HEK293 (cell line): ENCODE measurements around the gene MCHR1.

Experiments
- GFI1B ChIP-seq: fragments of 450-650 bp; formaldehyde crosslinking; IDR thresholded peaks from 2 replicates; pipeline ENCODE4 v1.5.1; 2016; ENCODE audit warnings: missing biosample characterization, missing genetic modification characterization
- INSM2 ChIP-seq: fragments of 450-650 bp; formaldehyde crosslinking; IDR thresholded peaks from 2 replicates; pipeline ENCODE4 v1.5.1; 2016; ENCODE audit warnings: missing biosample characterization, missing genetic modification characterization
- MEIS1 ChIP-seq: sonication (generic); formaldehyde crosslinking; IDR thresholded peaks from 2 replicates; pipeline ENCODE4 v1.8.1; 2022; ENCODE audit warnings: missing genetic modification reagents, mild to moderate bottlenecking, borderline replicate concordance
- MYNN ChIP-seq: fragments of 450-650 bp; formaldehyde crosslinking; IDR thresholded peaks from 2 replicates; pipeline ENCODE4 v1.5.1; 2016; ENCODE audit warnings: missing biosample characterization, missing genetic modification characterization, borderline replicate concordance
- REPIN1 ChIP-seq: fragments of 450-650 bp; formaldehyde crosslinking; IDR thresholded peaks from 2 replicates; pipeline ENCODE4 v1.5.1; 2017; ENCODE audit warnings: missing biosample characterization, missing genetic modification characterization, low read depth
- SP2 ChIP-seq: fragments of 450-650 bp; formaldehyde crosslinking; IDR thresholded peaks from 2 replicates; pipeline ENCODE4 v1.5.1; 2016; ENCODE audit warnings: missing biosample characterization, missing genetic modification characterization
- TCF7L2 ChIP-seq: IDR thresholded peaks from 2 replicates; pipeline ENCODE4 v1.6.1; 2011; ENCODE audit warnings: low read depth, mild to moderate bottlenecking, inconsistent platforms, low read length, moderate library complexity, borderline replicate concordance
- YY1 ChIP-seq: fragments of 450-650 bp; formaldehyde crosslinking; IDR thresholded peaks from 2 replicates; pipeline ENCODE4 v1.5.1; 2018; ENCODE audit warnings: missing biosample characterization, missing genetic modification characterization
- ZBTB20 ChIP-seq: fragments of 450-650 bp; formaldehyde crosslinking; IDR thresholded peaks from 2 replicates; pipeline ENCODE4 v1.5.1; 2016; ENCODE audit warnings: missing biosample characterization, missing genetic modification characterization
- ZFHX2 ChIP-seq: fragments of 450-650 bp; formaldehyde crosslinking; conservative IDR thresholded peaks from 2 replicates; pipeline ENCODE4 v1.5.1; 2016; ENCODE audit warnings: missing biosample characterization, missing genetic modification characterization
- ZNF10 ChIP-seq: fragments of 450-650 bp; formaldehyde crosslinking; IDR thresholded peaks from 2 replicates; pipeline ENCODE4 v1.5.1; 2017; ENCODE audit warnings: missing biosample characterization, missing genetic modification characterization
- ZNF121 ChIP-seq: fragments of 450-650 bp; formaldehyde crosslinking; IDR thresholded peaks from 2 replicates; pipeline ENCODE4 v1.5.1; 2016; ENCODE audit warnings: missing biosample characterization, missing genetic modification characterization
- ZNF148 ChIP-seq: fragments of 450-650 bp; formaldehyde crosslinking; IDR thresholded peaks from 2 replicates; pipeline ENCODE4 v1.5.0; 2017; ENCODE audit warnings: missing biosample characterization, missing genetic modification characterization, borderline replicate concordance
- ZNF16 ChIP-seq: fragments of 450-650 bp; formaldehyde crosslinking; IDR thresholded peaks from 2 replicates; pipeline ENCODE4 v1.5.1; 2016; ENCODE audit warnings: low read depth, missing biosample characterization, missing genetic modification characterization
- ZNF175 ChIP-seq: fragments of 450-650 bp; formaldehyde crosslinking; IDR thresholded peaks from 2 replicates; pipeline ENCODE4 v1.5.1; 2016; ENCODE audit warnings: missing biosample characterization, missing genetic modification characterization
- ZNF2 ChIP-seq: fragments of 450-650 bp; formaldehyde crosslinking; IDR thresholded peaks from 2 replicates; pipeline ENCODE4 v1.5.1; 2016; ENCODE audit warnings: missing biosample characterization, missing genetic modification characterization
- ZNF211 ChIP-seq: fragments of 450-650 bp; formaldehyde crosslinking; IDR thresholded peaks from 2 replicates; pipeline ENCODE4 v1.5.1; 2016; ENCODE audit warnings: low read depth, missing biosample characterization, missing genetic modification characterization
- ZNF221 ChIP-seq: fragments of 450-650 bp; formaldehyde crosslinking; IDR thresholded peaks from 2 replicates; pipeline ENCODE4 v1.5.1; 2017; ENCODE audit warnings: missing biosample characterization, missing genetic modification characterization, borderline replicate concordance
- ZNF239 ChIP-seq: fragments of 450-650 bp; formaldehyde crosslinking; IDR thresholded peaks from 2 replicates; pipeline ENCODE4 v1.5.1; 2016; ENCODE audit warnings: missing biosample characterization, missing genetic modification characterization
- ZNF248 ChIP-seq: fragments of 450-650 bp; formaldehyde crosslinking; IDR thresholded peaks from 2 replicates; pipeline ENCODE4 v1.5.1; 2017; ENCODE audit warnings: missing biosample characterization, missing genetic modification characterization
- ZNF280D ChIP-seq: fragments of 450-650 bp; formaldehyde crosslinking; IDR thresholded peaks from 2 replicates; pipeline ENCODE4 v1.5.1; 2016; ENCODE audit warnings: missing biosample characterization, missing genetic modification characterization
- ZNF292 ChIP-seq: fragments of 450-650 bp; formaldehyde crosslinking; IDR thresholded peaks from 2 replicates; pipeline ENCODE4 v1.5.1; 2016; ENCODE audit warnings: low read depth, missing biosample characterization, missing genetic modification characterization, borderline replicate concordance
- ZNF350 ChIP-seq: fragments of 450-650 bp; formaldehyde crosslinking; IDR thresholded peaks from 2 replicates; pipeline ENCODE4 v1.5.0; 2017; ENCODE audit warnings: missing biosample characterization, mild to moderate bottlenecking, missing genetic modification characterization
- ZNF544 ChIP-seq: fragments of 450-650 bp; formaldehyde crosslinking; IDR thresholded peaks from 2 replicates; pipeline ENCODE4 v1.5.0; 2017; ENCODE audit warnings: missing biosample characterization, missing genetic modification characterization
- ZNF549 ChIP-seq: fragments of 450-650 bp; IDR thresholded peaks from 2 replicates; pipeline ENCODE4 v1.5.1; 2018; ENCODE audit warnings: missing biosample characterization, missing genetic modification characterization, mild to moderate bottlenecking, inconsistent platforms, moderate library complexity
- ZNF560 ChIP-seq: fragments of 450-650 bp; formaldehyde crosslinking; IDR thresholded peaks from 2 replicates; pipeline ENCODE4 v1.5.1; 2017; ENCODE audit warnings: missing biosample characterization, missing genetic modification characterization, borderline replicate concordance
- ZNF596 ChIP-seq: fragments of 450-650 bp; IDR thresholded peaks from 2 replicates; pipeline ENCODE4 v1.5.0; 2018; ENCODE audit warnings: missing biosample characterization, mild to moderate bottlenecking, missing genetic modification characterization, moderate library complexity
- ZNF610 ChIP-seq: fragments of 450-650 bp; formaldehyde crosslinking; IDR thresholded peaks from 2 replicates; pipeline ENCODE4 v1.5.1; 2016; ENCODE audit warnings: missing biosample characterization, missing genetic modification characterization, borderline replicate concordance
- ZNF626 ChIP-seq: fragments of 450-650 bp; sonication (Bioruptor Pico); formaldehyde crosslinking; IDR thresholded peaks from 2 replicates; pipeline ENCODE4 v1.5.1; 2018; ENCODE audit warnings: missing biosample characterization, missing genetic modification characterization, inconsistent platforms
- ZNF777 ChIP-seq: fragments of 450-650 bp; formaldehyde crosslinking; IDR thresholded peaks from 2 replicates; pipeline ENCODE4 v1.5.1; 2017; ENCODE audit warnings: missing biosample characterization, missing genetic modification characterization, borderline replicate concordance
- ZNF785 ChIP-seq: fragments of 450-650 bp; formaldehyde crosslinking; IDR thresholded peaks from 2 replicates; pipeline ENCODE4 v1.5.1; 2016; ENCODE audit warnings: missing biosample characterization, missing genetic modification characterization
- ZNF791 ChIP-seq: fragments of 450-650 bp; formaldehyde crosslinking; IDR thresholded peaks from 2 replicates; pipeline ENCODE4 v1.5.1; 2016; ENCODE audit warnings: missing biosample characterization, missing genetic modification characterization
- ZSCAN5A ChIP-seq: fragments of 450-650 bp; formaldehyde crosslinking; IDR thresholded peaks from 2 replicates; pipeline ENCODE4 v1.5.1; 2016; ENCODE audit warnings: missing biosample characterization, missing genetic modification characterization

The MCHR1 gene

GRCh38 chr22:40714499-40715337 is 35.4 kb downstream of the MCHR1 start (continued):
- TF ChIP-seq ZFHX2 (tag by site-specific recombination) = 0 out of 2 replicates have a peak, but pooled peaks have one; percentile 18
- 0 out of 2 replicates have a peak, but pooled peaks have one; percentile 21 for TF ChIP-seq SP2
- TF ChIP-seq ZNF148 = no peak
- peak; percentile 82; the same call in 1 of the 2 replicates for TF ChIP-seq TCF7L2
- TF ChIP-seq GFI1B (tag by site-specific recombination) = 0 out of 2 replicates have a peak, but pooled peaks have one; percentile 30
- TF ChIP-seq ZNF350 (tag by site-specific recombination) = no peak
- TF ChIP-seq MYNN (tag by site-specific recombination) = peak; percentile 36; the same call in 1 of the 2 replicates
- TF ChIP-seq ZNF785 (tag by site-specific recombination) = no peak
- TF ChIP-seq ZNF16 (tag by site-specific recombination) = no peak
- no peak for TF ChIP-seq INSM2
- no peak for TF ChIP-seq YY1 (tag by site-specific recombination)
- no peak for TF ChIP-seq ZNF544 (tag by site-specific recombination)
- TF ChIP-seq ZNF777 = no peak
- no peak for TF ChIP-seq ZNF221 (tag by site-specific recombination)
- TF ChIP-seq ZNF292 (tag by site-specific recombination) = no peak
- TF ChIP-seq ZNF239 (tag by site-specific recombination) = no peak
- no peak for TF ChIP-seq ZNF549 (tag by site-specific recombination)
- TF ChIP-seq ZNF560 = no peak
- no peak for TF ChIP-seq ZNF610 (tag by site-specific recombination)
- no peak for TF ChIP-seq ZNF626 (tag by site-specific recombination)
- TF ChIP-seq ZNF121 (tag by site-specific recombination) = no peak
- no peak for TF ChIP-seq ZNF596 (tag by site-specific recombination)
- TF ChIP-seq ZSCAN5A (tag by site-specific recombination) = no peak
- TF ChIP-seq REPIN1 = no peak
- no peak for TF ChIP-seq ZBTB20
- TF ChIP-seq ZNF248 (tag by site-specific recombination) = no peak
- no peak for TF ChIP-seq ZNF791 (tag by site-specific recombination)
- TF ChIP-seq ZNF175 (tag by site-specific recombination) = no peak
- no peak for TF ChIP-seq ZNF280D (tag by site-specific recombination)
- no peak for TF ChIP-seq MEIS1 (CRISPR knock-in tag)
- no peak for TF ChIP-seq ZNF10 (tag by site-specific recombination)
- no peak for TF ChIP-seq ZNF2 (tag by site-specific recombination)
- TF ChIP-seq ZNF211 (tag by site-specific recombination) = no peak
